GM13976 (cell line): ENCODE results near the gene DPPA4.
"Not testable (repeated sequence)": the region's sequence is repeated elsewhere in the genome, so short reads cannot be mapped to it uniquely, and the experiment has no call there.

ENCODE experiments used
- DNase-seq: peaks from one replicate; pipeline ENCODE4 v3.0.0; 2012; ENCODE audit warnings: low spot score
- in situ Hi-C: fragments of 300-500 bp; cut with MboI; formaldehyde crosslinking; loops from one replicate; pipeline ENCODE4 v1.12.0; 2022; ENCODE audit warnings: low sequenced_read_pairs, mixed read lengths, inconsistent platforms; ENCODE audit not compliant: unreplicated experiment
- TF ChIP-seq, protein P1 (sequence below): IDR thresholded peaks from 2 replicates; pipeline ENCODE4 v1.5.1; 2012; ENCODE audit warnings: borderline replicate concordance, mild to moderate bottlenecking; ENCODE audit not compliant: insufficient read depth; ENCODE audit errors: extremely low read depth, missing control alignments, control extremely low read depth

Gene DPPA4

GRCh38 chr3:109372639-109373038 lies 35.3 kb upstream of the DPPA4 start:
- in situ Hi-C loops, result no loop called here
- TF ChIP-seq, protein P1, sequence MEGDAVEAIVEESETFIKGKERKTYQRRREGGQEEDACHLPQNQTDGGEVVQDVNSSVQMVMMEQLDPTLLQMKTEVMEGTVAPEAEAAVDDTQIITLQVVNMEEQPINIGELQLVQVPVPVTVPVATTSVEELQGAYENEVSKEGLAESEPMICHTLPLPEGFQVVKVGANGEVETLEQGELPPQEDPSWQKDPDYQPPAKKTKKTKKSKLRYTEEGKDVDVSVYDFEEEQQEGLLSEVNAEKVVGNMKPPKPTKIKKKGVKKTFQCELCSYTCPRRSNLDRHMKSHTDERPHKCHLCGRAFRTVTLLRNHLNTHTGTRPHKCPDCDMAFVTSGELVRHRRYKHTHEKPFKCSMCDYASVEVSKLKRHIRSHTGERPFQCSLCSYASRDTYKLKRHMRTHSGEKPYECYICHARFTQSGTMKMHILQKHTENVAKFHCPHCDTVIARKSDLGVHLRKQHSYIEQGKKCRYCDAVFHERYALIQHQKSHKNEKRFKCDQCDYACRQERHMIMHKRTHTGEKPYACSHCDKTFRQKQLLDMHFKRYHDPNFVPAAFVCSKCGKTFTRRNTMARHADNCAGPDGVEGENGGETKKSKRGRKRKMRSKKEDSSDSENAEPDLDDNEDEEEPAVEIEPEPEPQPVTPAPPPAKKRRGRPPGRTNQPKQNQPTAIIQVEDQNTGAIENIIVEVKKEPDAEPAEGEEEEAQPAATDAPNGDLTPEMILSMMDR, result no peak
- no peak for DNase-seq

- TF ChIP-seq, protein P1, result no peak
- in situ Hi-C loops, result no loop called here
- no peak for DNase-seq
Observed at GRCh38 chr3:109369510-109369909, 32.2 kb upstream of the DPPA4 start.

GRCh38 chr3:109364088-109364487 lies 26.7 kb upstream of the DPPA4 start:
- in situ Hi-C loops, result no loop called here
- no peak for DNase-seq
- TF ChIP-seq, protein P1, result no peak

GRCh38 chr3:109363634-109364033 lies 26.3 kb upstream of the DPPA4 start:
- TF ChIP-seq, protein P1, result no peak
- DNase-seq, result no peak
- in situ Hi-C loops, result no loop called here

GRCh38 chr3:109362823-109363222 lies 25.5 kb upstream of the DPPA4 start:
- no peak for DNase-seq
- in situ Hi-C loops, result no loop called here
- TF ChIP-seq, protein P1, result no peak

DNA sequence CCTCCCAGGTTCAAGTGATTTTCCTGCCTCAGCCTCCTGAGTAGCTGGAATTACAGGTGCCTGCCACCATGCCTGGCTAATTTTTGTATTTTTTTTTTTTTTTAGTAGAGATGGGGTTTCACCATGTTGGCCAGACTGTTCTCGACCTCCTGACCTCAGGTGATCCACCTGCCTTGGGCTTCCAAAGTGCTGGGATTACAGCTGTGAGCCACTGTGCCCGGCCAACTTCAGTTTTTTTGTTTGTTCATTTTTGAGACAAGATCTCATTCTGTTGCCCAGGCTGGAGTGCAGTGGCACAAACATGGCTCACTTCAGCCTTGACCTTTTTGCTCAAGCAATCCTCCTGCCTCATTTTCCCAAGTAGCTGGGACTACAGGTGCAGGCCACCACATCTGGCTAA lies 21.5 kb upstream of the DPPA4 start:
- in situ Hi-C loops, DNase-seq: not testable (repeated sequence)

DNA sequence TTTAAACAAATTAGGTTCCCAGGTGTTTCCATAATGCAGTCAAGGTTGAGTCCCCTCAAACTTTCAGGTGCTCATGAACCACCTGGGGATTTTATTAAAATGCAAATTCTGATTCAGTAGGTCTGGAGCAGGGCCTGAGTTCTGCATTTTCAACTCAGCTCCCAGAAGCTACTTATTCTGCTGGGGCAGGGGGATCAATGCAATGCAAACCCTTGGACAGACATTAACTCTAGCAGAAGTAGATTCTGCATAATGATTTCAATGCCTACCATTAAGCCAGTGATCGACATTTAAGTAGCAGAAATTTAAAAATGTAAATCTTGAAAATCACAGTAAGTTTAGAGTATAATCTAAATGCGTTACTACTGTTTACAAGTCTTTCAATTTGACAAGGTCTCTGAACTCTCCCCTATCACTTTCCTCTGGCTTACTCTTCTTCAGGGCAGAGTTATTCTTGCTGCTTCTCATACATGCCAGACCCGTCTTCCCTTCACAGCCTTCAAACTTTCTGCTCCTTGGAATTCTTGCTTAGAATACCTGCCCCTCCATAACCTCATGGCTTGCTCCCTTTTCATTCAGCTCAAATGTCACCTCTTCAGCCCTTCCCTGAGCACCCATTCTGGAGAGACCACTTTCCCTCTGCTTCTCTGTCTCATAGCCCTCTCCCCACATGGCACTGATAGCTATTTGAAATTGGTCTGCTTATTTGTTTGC lies 19.3 kb upstream of the DPPA4 start:
- no peak for DNase-seq
- TF ChIP-seq, protein P1, result no peak

More for the DNA sequence above, 19.3 kb upstream of the DPPA4 start:
- in situ Hi-C loops, result no loop called here
